Epithelial cell of esophagus (primary cell): Measurements from ENCODE around the gene LMNA.

Source experiments
- DNase-seq: peaks from one replicate; pipeline ENCODE4 v3.0.0; 2010; ENCODE audit warnings: low read depth
- H3K4me3 ChIP-seq: 2 replicates; pipeline ENCODE4 v1.5.1; 2011; ENCODE audit warnings: mild to moderate bottlenecking, low read length, control low read depth
- CTCF ChIP-seq: IDR thresholded peaks from 2 replicates; pipeline ENCODE4 v1.5.1; 2011; ENCODE audit warnings: low read depth, mild to moderate bottlenecking, low read length, control low read depth, inconsistent platforms; ENCODE audit not compliant: insufficient read depth; ENCODE audit errors: missing control alignments

LMNA gene

GRCh38 chr1:156082309-156083091 lies 32.0 kb upstream of the LMNA start, which contains the start of gene MEX3A:
Gene MEX3A (minus strand): TSS chr1:156082465. CDS start chr1:156081998, 467 bp downstream.
- peak within 1 kb of the TSS; percentile 59 for H3K4me3 ChIP-seq
- peak; percentile 62 for DNase-seq
- no peak for TF ChIP-seq CTCF

- no peak for DNase-seq
- no peak overlapping the region for H3K4me3 ChIP-seq
- TF ChIP-seq CTCF: no peak
These were observed 30.4 kb upstream of the LMNA start for GRCh38 chr1:156083800-156084790.

- DNase-seq: no peak
- TF ChIP-seq CTCF: no peak
These were observed 28.3 kb upstream of the LMNA start for GRCh38 chr1:156086256-156086662.

GRCh38 chr1:156089704-156090103 lies 24.8 kb upstream of the LMNA start:
- no peak for DNase-seq
- no peak for TF ChIP-seq CTCF
- H3K4me3 ChIP-seq: no peak overlapping the region

More at GRCh38 chr1:156086256-156086662, 28.3 kb upstream of the LMNA start:
- H3K4me3 ChIP-seq: no peak overlapping the region

GRCh38 chr1:156090138-156090839 lies 24.2 kb upstream of the LMNA start:
- H3K4me3 ChIP-seq: no peak overlapping the region
- TF ChIP-seq CTCF: no peak

GRCh38 chr1:156090840-156091188 lies 23.7 kb upstream of the LMNA start:
- peak; percentile 89 for DNase-seq
- TF ChIP-seq CTCF: peak; percentile 78
- H3K4me3 ChIP-seq: no peak overlapping the region

More at GRCh38 chr1:156090138-156090839, 24.2 kb upstream of the LMNA start:
- DNase-seq: no peak
